ENCODE measurements around the gene C16orf90. TPM values are rescaled to one million over a fixed set of nuclear protein-coding genes. Genes with fewer than 3 reads are reported as not detected.
A peak's percentile ranks its signal among the peaks of the same experiment; 100 is the strongest.

C16orf90 gene
- total RNA-seq, 1 experiment from 2014 or later = not detected

DNA sequence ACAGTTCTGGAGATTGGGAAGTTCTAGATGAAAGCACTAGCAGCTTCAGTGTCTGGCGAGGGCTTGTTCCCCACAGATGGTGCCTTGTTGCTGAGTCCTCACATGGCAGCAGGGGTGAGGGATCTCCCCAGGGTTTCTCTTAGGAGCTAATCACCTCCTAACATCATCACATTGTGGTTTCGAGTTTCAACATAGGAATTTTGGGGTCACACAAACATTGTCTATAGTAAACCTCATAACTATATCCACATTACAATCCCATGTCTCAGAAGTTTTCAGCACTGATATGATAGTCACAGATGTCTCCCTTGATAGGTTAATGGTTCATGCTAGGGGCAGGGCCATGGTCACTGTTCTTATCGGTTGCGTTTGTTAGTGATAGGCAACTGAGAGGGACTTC, 19.3 kb upstream of the C16orf90 start:
- intact Hi-C loops (cut with micrococcal nuclease) = no loop called here
- no peak for DNase-seq (ENCODE audit: unreplicated experiment)
- POLR2A ChIA-PET = no interaction called here

DNA sequence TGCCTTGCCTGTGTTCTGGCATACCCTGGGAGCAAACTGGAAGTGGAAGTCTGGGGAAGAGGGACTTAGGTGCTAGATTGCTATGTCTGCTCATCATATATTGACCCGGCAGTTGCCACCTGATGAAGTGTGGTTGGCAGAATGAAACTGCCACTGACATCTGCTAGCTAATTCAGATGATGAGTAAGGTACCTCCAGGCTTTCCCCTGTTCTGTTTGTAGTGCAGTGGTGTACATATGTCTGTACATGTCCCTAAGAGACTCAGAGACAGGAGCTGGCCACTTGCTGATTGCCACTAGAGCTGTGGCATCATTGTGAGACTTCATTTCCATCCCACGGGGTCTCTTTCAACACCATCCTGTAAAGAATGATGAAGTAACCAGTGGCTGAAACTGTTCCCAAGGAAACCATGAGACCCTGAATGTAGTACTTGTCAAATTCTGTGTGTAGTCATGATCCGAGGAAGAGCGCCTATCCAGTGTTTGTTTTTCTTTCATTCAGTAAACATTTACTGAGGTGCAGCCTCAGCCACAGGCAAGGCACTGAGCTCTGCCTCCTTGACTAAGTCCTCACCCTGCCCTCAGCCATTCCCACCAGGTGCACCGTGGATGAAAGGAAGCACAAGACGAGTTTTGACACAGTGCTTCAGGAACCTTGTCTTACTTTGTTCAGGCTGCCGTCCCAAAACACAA, 18.7 kb upstream of the C16orf90 start:
- ChIA-PET POLR2A (interaction anchor here (0.7 kb wide), 1 partner anchor 832 kb away, joined by 3 read pairs; no protein-coding TSS in a partner anchor), CTCF (interaction anchor here (0.6 to 1.7 kb wide), 3 partner anchors 11 to 477 kb away, joined by 3 to 4 read pairs (median 4); no protein-coding TSS in a partner anchor)
- intact Hi-C loops (cut with micrococcal nuclease) = no loop called here
- Mint-ChIP-seq H3K4me3 (ENCODE audit: unreplicated experiment) (no peak overlapping the region), H3K4me1 (ENCODE audit: insufficient read depth, unreplicated experiment) (peaks cover 3% of the 10 kb centered on the region), H3K27me3 (ENCODE audit: insufficient read depth, unreplicated experiment) (no peaks in the 10 kb centered on the region), H3K36me3 (ENCODE audit: insufficient read depth, unreplicated experiment) (peaks cover 88% of the 10 kb centered on the region), H3K9me3 (ENCODE audit: unreplicated experiment) (no peaks in the 10 kb centered on the region), H3K27ac (ENCODE audit: low read depth, unreplicated experiment) (no peak overlapping the region)
- TF ChIP-seq, protein P1, sequence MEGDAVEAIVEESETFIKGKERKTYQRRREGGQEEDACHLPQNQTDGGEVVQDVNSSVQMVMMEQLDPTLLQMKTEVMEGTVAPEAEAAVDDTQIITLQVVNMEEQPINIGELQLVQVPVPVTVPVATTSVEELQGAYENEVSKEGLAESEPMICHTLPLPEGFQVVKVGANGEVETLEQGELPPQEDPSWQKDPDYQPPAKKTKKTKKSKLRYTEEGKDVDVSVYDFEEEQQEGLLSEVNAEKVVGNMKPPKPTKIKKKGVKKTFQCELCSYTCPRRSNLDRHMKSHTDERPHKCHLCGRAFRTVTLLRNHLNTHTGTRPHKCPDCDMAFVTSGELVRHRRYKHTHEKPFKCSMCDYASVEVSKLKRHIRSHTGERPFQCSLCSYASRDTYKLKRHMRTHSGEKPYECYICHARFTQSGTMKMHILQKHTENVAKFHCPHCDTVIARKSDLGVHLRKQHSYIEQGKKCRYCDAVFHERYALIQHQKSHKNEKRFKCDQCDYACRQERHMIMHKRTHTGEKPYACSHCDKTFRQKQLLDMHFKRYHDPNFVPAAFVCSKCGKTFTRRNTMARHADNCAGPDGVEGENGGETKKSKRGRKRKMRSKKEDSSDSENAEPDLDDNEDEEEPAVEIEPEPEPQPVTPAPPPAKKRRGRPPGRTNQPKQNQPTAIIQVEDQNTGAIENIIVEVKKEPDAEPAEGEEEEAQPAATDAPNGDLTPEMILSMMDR (IDR thresholded peaks at IDR 0.05; ENCODE audit: unreplicated experiment) = no peak
- no TSS peak for BruUV-seq (replicated peaks)
- DNase-seq (ENCODE audit: unreplicated experiment) = no peak

More for the DNA sequence above, 19.3 kb upstream of the C16orf90 start:
- TF ChIP-seq, protein P1 (IDR thresholded peaks at IDR 0.05; ENCODE audit: unreplicated experiment) = no peak
- BruUV-seq (replicated peaks) = no TSS peak
- H3K9me3 Mint-ChIP-seq (ENCODE audit: unreplicated experiment) = no peaks in the 10 kb centered on the region
- H3K4me3 Mint-ChIP-seq (ENCODE audit: unreplicated experiment) = no peak overlapping the region
- peak overlapping the region; percentile 39 for H3K27ac Mint-ChIP-seq (ENCODE audit: low read depth, unreplicated experiment)
- no peaks in the 10 kb centered on the region for H3K27me3 Mint-ChIP-seq (ENCODE audit: insufficient read depth, unreplicated experiment)
- peaks cover 88% of the 10 kb centered on the region for H3K36me3 Mint-ChIP-seq (ENCODE audit: insufficient read depth, unreplicated experiment)
- CTCF ChIA-PET = interaction anchor here (0.6 to 1.7 kb wide), 3 partner anchors 11 to 477 kb away, joined by 3 to 4 read pairs (median 3); no protein-coding TSS in a partner anchor
- H3K4me1 Mint-ChIP-seq (ENCODE audit: insufficient read depth, unreplicated experiment) = no peaks in the 10 kb centered on the region

DNA sequence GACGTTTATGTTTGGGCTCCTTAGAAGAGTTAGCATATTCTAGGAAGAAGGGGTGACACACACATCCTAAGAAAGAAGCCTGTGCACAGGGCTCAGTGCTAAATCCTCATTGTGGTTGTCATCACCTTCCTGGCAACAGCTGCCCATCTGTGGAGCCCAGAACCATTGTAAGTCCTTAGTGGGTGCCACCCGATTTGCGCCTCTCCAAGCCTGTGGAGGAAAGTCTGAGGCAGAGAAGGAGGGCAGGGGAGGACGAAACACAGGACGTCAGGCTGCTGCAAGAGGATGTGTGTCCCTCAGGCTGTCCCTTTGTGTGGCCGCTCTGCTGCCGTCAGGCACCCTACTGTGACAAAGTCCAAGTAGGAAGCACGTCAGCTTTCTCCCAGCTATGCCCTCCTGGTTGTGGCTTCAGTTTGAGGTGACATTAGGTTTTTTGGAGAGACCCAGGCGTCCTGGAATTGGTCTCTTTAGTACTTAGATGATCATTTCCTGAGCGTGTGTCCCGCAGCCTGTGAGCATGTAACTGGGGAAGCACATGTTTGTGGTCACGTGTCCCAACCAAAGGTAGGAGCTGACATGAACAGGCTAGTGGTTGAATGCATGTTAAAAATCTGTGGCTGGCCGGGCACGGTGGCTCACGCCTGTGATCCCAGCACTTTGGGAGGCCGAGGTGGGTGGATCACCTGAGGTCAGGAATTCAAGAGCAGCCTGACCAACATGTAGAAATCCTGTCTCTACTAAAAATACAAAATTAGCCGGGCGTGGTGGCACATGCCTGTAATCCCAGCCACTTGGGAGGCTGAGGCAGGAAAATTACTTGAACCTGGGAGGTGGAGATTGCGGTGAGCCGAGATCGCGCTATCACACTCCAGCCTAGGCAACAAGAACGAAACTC, 16.2 kb upstream of the C16orf90 start:
- ChIA-PET CTCF (interaction anchor here (1.1 kb wide), 1 partner anchor 102 kb away, joined by 3 read pairs; no protein-coding TSS in a partner anchor), POLR2A (no interaction called here)
- intact Hi-C loops (cut with micrococcal nuclease) = no loop called here
- Mint-ChIP-seq H3K4me1 (ENCODE audit: insufficient read depth, unreplicated experiment) (peaks cover 12% of the 10 kb centered on the region), H3K27me3 (ENCODE audit: insufficient read depth, unreplicated experiment) (no peaks in the 10 kb centered on the region), H3K9me3 (ENCODE audit: unreplicated experiment) (no peaks in the 10 kb centered on the region), H3K36me3 (ENCODE audit: insufficient read depth, unreplicated experiment) (peaks cover 93% of the 10 kb centered on the region), H3K4me3 (ENCODE audit: unreplicated experiment) (no peak overlapping the region), H3K27ac (ENCODE audit: low read depth, unreplicated experiment) (no peak overlapping the region)
- no peak for DNase-seq (ENCODE audit: unreplicated experiment)
- TF ChIP-seq, protein P1 (IDR thresholded peaks at IDR 0.05; ENCODE audit: unreplicated experiment) = no peak
- BruUV-seq (replicated peaks) = no TSS peak

DNA sequence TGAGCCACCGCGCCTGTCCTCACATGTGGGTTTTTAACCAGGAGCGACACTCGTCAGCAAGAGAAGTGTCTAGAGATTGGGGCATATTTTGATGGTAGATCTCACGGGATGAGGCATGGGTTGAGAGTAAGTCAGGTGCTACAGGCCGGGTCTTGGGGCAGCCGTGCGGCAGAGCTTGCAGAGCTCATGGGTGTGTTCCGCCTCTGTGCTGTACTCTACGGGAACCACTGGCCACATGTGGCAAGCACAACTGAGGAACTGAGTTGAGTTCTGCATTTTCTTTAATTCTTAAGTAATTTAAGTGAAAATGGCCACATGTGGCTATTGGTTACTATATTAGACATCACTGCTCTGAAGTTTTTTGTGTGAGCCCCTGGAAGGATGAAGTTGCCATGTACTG, 15.1 kb upstream of the C16orf90 start:
- Mint-ChIP-seq H3K9me3 (ENCODE audit: unreplicated experiment) (no peaks in the 10 kb centered on the region), H3K4me1 (ENCODE audit: insufficient read depth, unreplicated experiment) (peaks cover 12% of the 10 kb centered on the region), H3K36me3 (ENCODE audit: insufficient read depth, unreplicated experiment) (peaks cover 93% of the 10 kb centered on the region), H3K27me3 (ENCODE audit: insufficient read depth, unreplicated experiment) (no peaks in the 10 kb centered on the region), H3K4me3 (ENCODE audit: unreplicated experiment) (no peak overlapping the region), H3K27ac (ENCODE audit: low read depth, unreplicated experiment) (no peak overlapping the region)
- BruUV-seq (replicated peaks) = no TSS peak
- ChIA-PET POLR2A (interaction anchor here (1.2 kb wide), 1 partner anchor 11 kb away, joined by 4 read pairs; no protein-coding TSS in a partner anchor), CTCF (interaction anchor here (0.6 kb wide), 1 partner anchor 186 kb away, joined by 3 read pairs; no protein-coding TSS in a partner anchor)
- no peak for DNase-seq (ENCODE audit: unreplicated experiment)
- intact Hi-C loops (cut with micrococcal nuclease) = no loop called here
- TF ChIP-seq, protein P1 (IDR thresholded peaks at IDR 0.05; ENCODE audit: unreplicated experiment) = no peak

Measured in MCF 10A (cell line).